OCI-LY1 (cell line): Measurements from ENCODE around the gene TTF2.

ENCODE experiments used
- H2AFZ ChIP-seq: fragments of 200-600 bp; sonication (generic), shearing (Covaris generic); 2 replicates; pipeline ENCODE4 v1.6.0; 2014; ENCODE audit warnings: antibody characterized with exemption, mild to moderate bottlenecking, low read length
- H3F3A ChIP-seq: fragments of 200-600 bp; sonication (generic), shearing (Covaris generic); 2 replicates; pipeline ENCODE4 v1.6.0; 2014; ENCODE audit warnings: mild to moderate bottlenecking, antibody characterized with exemption, low read length, moderate library complexity; ENCODE audit not compliant: insufficient read depth
- H3K27ac ChIP-seq: fragments of 200-600 bp; sonication (generic); 2 replicates; pipeline ENCODE4 v1.5.1; 2014; ENCODE audit warnings: low read length, mixed run types, mild to moderate bottlenecking, low read depth; ENCODE audit not compliant: poor library complexity, severe bottlenecking
- H3K27me3 ChIP-seq: fragments of 200-600 bp; sonication (generic); 2 replicates; pipeline ENCODE4 v1.6.0; 2014; ENCODE audit warnings: antibody characterized with exemption, mild to moderate bottlenecking, low read length, moderate library complexity; ENCODE audit not compliant: insufficient read depth
- H3K36me3 ChIP-seq: fragments of 200-600 bp; sonication (generic); 2 replicates; pipeline ENCODE4 v1.6.1; 2014; ENCODE audit warnings: mild to moderate bottlenecking, antibody characterized with exemption, low read length, moderate library complexity, mixed read lengths; ENCODE audit not compliant: insufficient read depth
- H3K4me1 ChIP-seq: fragments of 200-600 bp; sonication (generic); 2 replicates; pipeline ENCODE4 v1.5.1; 2014; ENCODE audit warnings: mild to moderate bottlenecking, low read length, moderate library complexity; ENCODE audit not compliant: insufficient read depth, severe bottlenecking
- H3K4me2 ChIP-seq: fragments of 200-600 bp; sonication (generic), shearing (Covaris generic); 2 replicates; pipeline ENCODE4 v1.6.1; 2014; ENCODE audit warnings: low read length
- H3K4me3 ChIP-seq: fragments of 200-600 bp; sonication (generic); 2 replicates; pipeline ENCODE4 v1.5.1; 2014; ENCODE audit warnings: low read length, low read depth, mild to moderate bottlenecking, mixed read lengths; ENCODE audit not compliant: poor library complexity, severe bottlenecking
- H3K79me2 ChIP-seq: fragments of 200-600 bp; shearing (Covaris generic); 2 replicates; pipeline ENCODE4 v1.6.1; 2016; ENCODE audit warnings: mixed run types, low read length, mixed read lengths; ENCODE audit not compliant: insufficient read depth
- H3K9ac ChIP-seq: fragments of 200-600 bp; sonication (generic), shearing (Covaris generic); 2 replicates; pipeline ENCODE4 v1.6.1; 2014; ENCODE audit warnings: mild to moderate bottlenecking, low read length, mixed read lengths
- H3K9me2 ChIP-seq: fragments of 200-600 bp; sonication (generic), shearing (Covaris generic); 2 replicates; pipeline ENCODE4 v1.6.1; 2014; ENCODE audit warnings: low read depth, mild to moderate bottlenecking, low read length, mixed read lengths
- H3K9me3 ChIP-seq: fragments of 200-600 bp; shearing (Covaris generic); 2 replicates; pipeline ENCODE4 v1.6.1; 2014; ENCODE audit warnings: low read length, mixed read lengths
- H4K20me1 ChIP-seq: fragments of 200-600 bp; sonication (generic), shearing (Covaris generic); 2 replicates; pipeline ENCODE4 v1.6.0; 2016; ENCODE audit warnings: mild to moderate bottlenecking, low read length; ENCODE audit not compliant: insufficient read depth
- CTCF ChIP-seq: fragments of 200-600 bp; sonication (generic), shearing (Covaris generic); IDR thresholded peaks from 2 replicates; pipeline ENCODE4 v1.5.1; 2017; ENCODE audit warnings: mild to moderate bottlenecking, antibody characterized with exemption, low read length, moderate library complexity, mixed read lengths
- EZH2 ChIP-seq: fragments of 200-600 bp; sonication (generic), shearing (Covaris generic); IDR thresholded peaks from 2 replicates; pipeline ENCODE4 v1.8.0; 2017; ENCODE audit warnings: borderline replicate concordance, mixed run types, mild to moderate bottlenecking, antibody characterized with exemption, low read length, moderate library complexity, mixed read lengths

Gene TTF2

GRCh38 chr1:117094841-117095604, 34.9 kb downstream of the TTF2 start:
- Histone ChIP-seq H3K36me3 (peaks cover 99% of the 10 kb centered on the region), H3K4me3 (no peak overlapping the region), H2AFZ (no peak overlapping the region), H3K9me3 (no peaks in the 10 kb centered on the region), H3K4me2 (no peak overlapping the region), H3K27me3 (no peaks in the 10 kb centered on the region), H3K9ac (no peak overlapping the region), H4K20me1 (no peaks in the 10 kb centered on the region), H3F3A (no peaks in the 10 kb centered on the region), H3K4me1 (no peaks in the 10 kb centered on the region), H3K79me2 (no peaks in the 10 kb centered on the region), H3K9me2 (no peaks in the 10 kb centered on the region), H3K27ac (no peak overlapping the region)
- TF ChIP-seq EZH2 (no peak), CTCF (no peak)

- Histone ChIP-seq H3K27me3 (no peaks in the 10 kb centered on the region), H3F3A (no peaks in the 10 kb centered on the region), H3K9me2 (no peaks in the 10 kb centered on the region), H3K4me2 (no peak overlapping the region), H3K27ac (no peak overlapping the region), H2AFZ (no peak overlapping the region), H3K4me3 (no peak overlapping the region), H3K9me3 (no peaks in the 10 kb centered on the region), H3K4me1 (no peaks in the 10 kb centered on the region), H4K20me1 (no peaks in the 10 kb centered on the region), H3K36me3 (peaks cover 99% of the 10 kb centered on the region), H3K9ac (no peak overlapping the region), H3K79me2 (no peaks in the 10 kb centered on the region)
- TF ChIP-seq CTCF (no peak), EZH2 (no peak)
Observed at GRCh38 chr1:117096951-117097408, 36.9 kb downstream of the TTF2 start.

- no peak overlapping the region for H3K4me2 ChIP-seq
- TF ChIP-seq CTCF, result no peak
- no peak for TF ChIP-seq EZH2
- H3K27me3 ChIP-seq, result no peaks in the 10 kb centered on the region
- no peak overlapping the region for H2AFZ ChIP-seq
- H3K9ac ChIP-seq, result no peak overlapping the region
- no peak overlapping the region for H3K4me3 ChIP-seq
- no peaks in the 10 kb centered on the region for H3K4me1 ChIP-seq
- no peaks in the 10 kb centered on the region for H3K79me2 ChIP-seq
- H3K9me2 ChIP-seq, result no peaks in the 10 kb centered on the region
- H3K9me3 ChIP-seq, result no peaks in the 10 kb centered on the region
- H4K20me1 ChIP-seq, result no peaks in the 10 kb centered on the region
- no peak overlapping the region for H3K27ac ChIP-seq
- no peaks in the 10 kb centered on the region for H3F3A ChIP-seq
- H3K36me3 ChIP-seq, result peaks cover 99% of the 10 kb centered on the region
Observed at GRCh38 chr1:117097443-117097842, 37.3 kb downstream of the TTF2 start.
